SKM-1 treated with dmso at 0.1 percent for 144 hours (cell line): ENCODE results near the gene ZFP30.
A peak's percentile ranks its signal among the peaks of the same experiment; 100 is the strongest.
"Not testable (repeated sequence)": the region's sequence is repeated elsewhere in the genome, so short reads cannot be mapped to it uniquely, and the experiment has no call there.

Experiments used
- DNase-seq: peaks from one replicate; lab custom pipeline; 2025; ENCODE audit not compliant: unreplicated experiment; lab: John Stamatoyannopoulos, UW

ZFP30 gene

DNA sequence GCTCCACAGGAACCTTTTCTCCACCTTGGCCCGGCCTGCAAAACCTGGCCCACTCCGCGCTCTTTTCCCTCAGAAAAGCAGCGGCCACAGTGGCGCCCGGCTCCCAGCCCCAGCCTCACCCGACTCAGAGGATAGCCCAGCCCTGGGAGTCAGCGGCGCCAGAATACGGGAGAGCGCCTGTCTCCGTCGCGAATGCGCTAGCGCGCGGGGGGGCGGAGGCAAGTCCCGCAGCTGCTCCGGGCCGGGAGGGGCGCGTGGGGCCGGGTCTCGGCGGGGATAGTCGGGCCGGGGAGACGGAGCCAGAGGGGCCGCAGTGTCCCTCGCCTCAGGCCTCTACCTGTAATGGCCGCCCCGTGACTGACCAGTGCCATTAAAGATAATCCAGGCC, at the start of gene ZFP30:
TSS of gene ZFP30 (minus strand) at position 165 of the 388 bp plus-strand sequence. CDS start 7,643 bp downstream, outside the sequence.
- DNase-seq = peak; percentile 67

GRCh38 chr19:37699057-37699456, 43.8 kb upstream of the ZFP30 start:
- no peak for DNase-seq

GRCh38 chr19:37698216-37698615, 43.0 kb upstream of the ZFP30 start:
- no peak for DNase-seq

DNA sequence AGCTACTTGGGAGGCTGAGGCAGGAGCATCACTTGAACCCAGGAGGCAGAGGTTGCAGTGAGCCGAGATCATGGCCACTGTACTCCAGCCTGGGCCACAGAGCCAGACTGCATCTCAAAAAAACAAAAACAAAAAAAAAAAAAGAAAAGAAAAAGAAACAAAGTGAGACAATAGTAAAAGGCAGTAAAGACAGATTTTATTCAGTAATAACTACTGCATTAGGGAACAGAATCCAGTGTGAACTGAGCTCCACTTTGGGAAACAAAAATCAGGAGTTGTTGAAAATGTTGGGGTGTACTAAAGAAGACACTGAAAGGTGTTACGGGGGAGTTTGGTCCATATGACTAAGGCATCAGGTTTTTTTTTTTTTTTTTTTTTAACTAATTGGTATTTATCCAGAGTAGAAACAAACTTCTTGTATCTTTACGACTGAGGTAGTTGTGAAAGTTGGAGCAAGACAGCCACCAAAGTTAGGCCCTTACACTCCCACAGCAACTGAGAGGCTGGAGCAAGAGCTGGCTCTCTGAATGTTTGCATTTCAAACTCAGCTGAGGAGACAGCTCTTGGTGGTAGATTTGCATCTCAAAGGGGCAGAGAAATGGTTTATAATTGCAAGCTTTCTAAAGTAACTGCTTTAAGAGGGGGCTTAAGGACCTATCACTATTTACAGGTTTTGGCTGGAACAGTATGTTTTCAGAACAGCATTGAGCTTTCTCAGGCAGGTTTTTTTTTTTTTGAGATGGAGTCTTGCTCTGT, 40.1 kb upstream of the ZFP30 start:
- DNase-seq = no peak

GRCh38 chr19:37692956-37693620, 37.8 kb upstream of the ZFP30 start:
- no peak for DNase-seq

GRCh38 chr19:37691881-37692504, 36.7 kb upstream of the ZFP30 start:
- DNase-seq = peak; percentile 33

DNA sequence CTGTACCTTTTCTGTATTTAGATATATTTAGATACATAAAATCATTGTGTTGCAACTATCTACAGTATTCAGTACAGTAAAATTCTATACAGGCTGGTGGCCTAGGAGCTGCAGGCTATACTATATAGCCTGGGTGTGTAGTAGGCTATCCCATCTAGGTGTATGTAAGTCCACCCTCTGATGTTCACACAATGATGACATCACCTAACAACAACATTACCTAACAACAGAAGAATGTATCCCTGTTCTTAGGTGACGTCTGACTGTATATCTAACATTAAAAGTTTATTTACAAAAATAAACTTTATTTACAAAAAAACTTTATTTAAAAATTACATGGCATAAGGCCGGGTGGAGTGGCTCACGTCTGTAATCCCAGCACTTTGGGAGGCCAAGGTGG, 28.3 kb upstream of the ZFP30 start:
- DNase-seq = no peak

DNA sequence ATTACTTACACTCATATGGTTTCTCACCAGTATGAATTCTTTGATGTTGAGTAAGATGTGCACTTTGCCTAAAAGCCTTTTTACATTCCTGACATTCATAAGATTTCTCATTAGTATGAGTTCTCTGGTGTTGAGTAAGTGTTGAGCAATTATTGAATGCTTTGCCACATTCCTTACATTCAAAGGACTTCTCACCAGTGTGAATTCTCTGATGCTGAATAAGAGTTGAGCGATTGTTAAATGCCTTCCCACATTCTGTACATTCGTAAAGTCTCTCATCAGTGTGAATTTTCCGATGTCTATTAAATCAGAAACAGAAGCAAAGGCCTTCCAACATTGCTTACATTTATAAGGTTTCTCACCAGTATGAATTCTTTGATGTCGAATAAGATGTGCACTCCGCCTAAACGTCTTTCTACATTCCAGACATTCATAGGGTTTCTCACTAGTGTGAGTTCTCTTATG, 14.2 kb upstream of the ZFP30 start:
- DNase-seq = no peak

GRCh38 chr19:37657157-37657556, 1.9 kb upstream of the ZFP30 start:
- not testable (repeated sequence) for DNase-seq

DNA sequence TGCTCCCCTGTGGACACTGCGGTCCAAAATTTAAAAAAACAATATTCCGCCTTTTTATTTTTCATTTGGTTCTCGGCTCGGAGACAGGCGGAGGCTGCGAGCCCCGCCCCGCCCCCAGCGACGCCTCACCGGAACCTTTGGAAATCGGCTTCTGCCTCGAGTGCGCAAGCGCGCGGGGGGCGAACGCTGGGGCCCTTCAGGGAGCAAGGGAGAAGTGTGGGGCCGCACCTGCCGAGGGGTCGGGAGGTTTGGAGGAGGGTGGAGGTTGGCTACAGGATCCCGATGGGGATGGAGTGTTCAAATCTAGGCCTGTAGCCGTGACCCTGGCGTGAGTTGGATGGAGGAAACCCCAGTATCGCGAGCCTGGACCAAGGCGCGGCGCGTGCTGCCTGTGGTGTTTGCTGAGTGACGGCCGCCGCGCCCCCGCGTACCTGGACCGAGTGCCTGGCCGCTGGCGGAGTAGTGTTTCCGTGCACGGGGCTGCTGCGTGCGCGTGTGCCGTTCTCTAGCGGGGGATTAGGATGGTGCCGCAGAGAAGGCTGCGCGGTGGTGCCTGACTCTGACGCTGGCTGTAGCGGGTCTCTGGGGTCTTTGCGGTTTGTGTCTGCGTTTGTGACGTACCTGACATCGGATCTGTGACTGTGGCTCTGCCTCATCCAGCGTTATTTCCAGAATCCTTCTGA, 565 bp upstream of the ZFP30 start:
- DNase-seq = peak; percentile 72

DNA sequence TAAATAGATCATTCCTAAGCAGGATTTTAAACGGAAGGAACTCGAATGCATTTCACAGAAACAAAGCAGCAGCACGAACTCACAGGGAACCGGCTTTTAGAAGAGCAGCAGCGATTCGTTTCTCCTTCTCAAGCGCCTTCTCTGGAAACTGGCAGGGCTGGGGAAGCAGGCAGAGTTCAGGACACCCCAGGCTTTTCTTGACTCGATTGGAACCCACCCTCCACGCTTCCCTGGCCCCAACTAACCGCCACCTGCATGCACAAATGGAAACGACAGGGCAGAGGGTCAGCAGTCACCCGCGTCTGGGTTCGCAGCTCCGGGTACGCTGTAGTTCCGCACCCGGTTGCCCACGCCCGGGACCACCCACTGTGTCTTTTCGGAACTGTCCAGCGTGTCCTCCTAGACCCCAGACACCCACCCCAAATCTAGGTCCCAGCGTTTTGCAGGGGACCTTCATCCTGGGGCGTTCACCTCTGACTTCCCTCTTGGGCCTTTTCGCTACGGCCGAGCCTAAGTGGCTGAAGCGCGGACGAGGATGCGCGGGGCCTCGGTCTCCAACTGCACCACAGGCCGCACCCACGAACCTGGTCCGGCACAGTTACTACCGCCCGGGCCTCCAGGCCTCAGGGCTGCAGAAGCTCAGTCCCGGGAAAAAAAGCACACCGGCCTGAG, 500 bp downstream of the ZFP30 start:
- DNase-seq = peak; percentile 14

DNA sequence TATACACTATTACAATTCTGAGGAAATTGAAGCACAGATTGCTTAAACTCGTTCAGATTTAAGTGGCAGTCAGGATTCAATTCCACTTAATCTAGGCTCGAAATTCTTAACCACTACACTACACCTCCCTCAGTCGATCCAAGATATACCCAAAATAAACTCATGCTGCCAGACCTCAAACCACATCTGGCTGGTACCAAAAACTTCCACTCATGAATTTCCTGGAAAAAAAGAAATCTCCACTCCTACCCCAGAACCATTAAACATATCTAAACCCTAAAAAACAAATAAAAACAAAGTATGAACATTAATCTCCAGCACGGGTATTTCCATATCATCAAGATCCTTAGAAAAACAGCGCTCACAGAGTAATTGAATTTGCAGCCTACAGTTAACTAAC, 1.1 kb downstream of the ZFP30 start:
- no peak for DNase-seq

DNA sequence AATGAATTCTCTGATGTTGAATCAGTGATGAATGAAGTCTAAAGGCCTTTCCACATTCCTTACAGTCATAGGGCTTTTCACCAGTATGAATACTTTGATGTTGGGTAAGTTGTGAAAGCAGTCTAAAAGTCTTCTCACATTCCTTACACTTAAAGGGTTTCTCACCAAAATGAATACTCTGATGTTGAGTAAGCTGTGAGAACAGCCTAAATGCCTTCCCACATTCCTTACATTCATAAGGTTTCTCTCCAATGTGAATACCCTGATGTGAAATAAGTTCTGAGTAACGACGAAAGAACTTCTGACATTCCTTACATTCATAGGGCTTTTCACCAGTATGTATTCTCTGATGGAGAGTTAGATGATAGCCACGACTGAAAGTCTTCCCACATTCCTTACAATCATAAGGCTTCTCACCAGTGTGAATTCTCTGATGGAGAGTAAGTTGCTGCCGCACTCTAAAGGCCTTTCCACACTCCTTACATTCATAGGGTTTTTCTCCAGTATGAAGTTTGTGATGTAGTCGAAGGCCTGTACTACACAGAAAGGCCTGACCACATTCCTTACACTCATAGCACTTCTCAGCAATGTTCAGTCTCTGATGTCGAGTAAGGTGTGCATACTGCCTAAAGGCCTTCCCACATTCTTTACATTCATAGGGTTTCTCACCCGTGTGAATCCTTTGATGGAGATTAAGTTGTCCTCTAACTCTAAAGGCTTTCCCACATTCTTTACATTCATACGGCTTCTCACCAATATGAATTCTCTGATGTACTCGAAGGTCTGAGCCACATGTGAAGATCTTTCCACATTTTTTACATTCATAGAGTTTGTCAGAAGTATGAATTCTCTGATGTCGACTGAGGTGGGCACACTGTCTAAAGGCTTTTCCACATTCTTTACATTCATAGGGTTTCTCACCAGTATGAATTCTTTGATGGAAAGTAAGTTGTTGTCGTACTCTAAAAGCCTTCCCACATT, 19.9 kb downstream of the ZFP30 start:
- no peak for DNase-seq

DNA sequence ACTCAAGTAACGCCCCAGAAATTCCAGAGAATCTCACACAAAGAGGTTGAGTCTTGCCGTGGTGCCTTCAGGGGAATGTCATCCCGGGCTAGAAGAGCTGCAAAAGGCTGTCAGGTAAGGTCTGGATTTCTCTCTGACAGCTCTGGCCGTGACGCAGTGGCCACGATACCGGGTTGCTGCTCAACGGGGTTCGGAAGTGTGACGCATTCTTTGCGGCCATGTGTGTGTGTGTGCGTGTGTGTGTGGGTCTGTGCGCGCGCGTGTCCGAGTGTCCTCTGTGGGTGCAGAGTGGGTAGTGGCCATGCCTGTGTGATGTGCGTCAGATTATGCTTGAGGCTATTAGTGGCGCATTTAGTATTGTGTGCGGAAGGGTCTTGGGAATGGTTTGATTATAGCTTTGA, 60.3 kb downstream of the ZFP30 start:
- DNase-seq = no peak

- DNase-seq = peak; percentile 93
Measured at GRCh38 chr19:37594304-37594981, 60.8 kb downstream of the ZFP30 start, which contains the start of the genes ZNF540 and ZNF571. ZNF540 (plus strand) TSS chr19:37594876; CDS start chr19:37598448, 3,572 bp downstream. ZNF571 (minus strand) TSS chr19:37594792; CDS start chr19:37586676, 8,116 bp downstream.

GRCh38 chr19:37593996-37594303, 61.3 kb downstream of the ZFP30 start:
- DNase-seq = no peak

GRCh38 chr19:37583340-37583739, 71.9 kb downstream of the ZFP30 start:
- DNase-seq = no peak

DNA sequence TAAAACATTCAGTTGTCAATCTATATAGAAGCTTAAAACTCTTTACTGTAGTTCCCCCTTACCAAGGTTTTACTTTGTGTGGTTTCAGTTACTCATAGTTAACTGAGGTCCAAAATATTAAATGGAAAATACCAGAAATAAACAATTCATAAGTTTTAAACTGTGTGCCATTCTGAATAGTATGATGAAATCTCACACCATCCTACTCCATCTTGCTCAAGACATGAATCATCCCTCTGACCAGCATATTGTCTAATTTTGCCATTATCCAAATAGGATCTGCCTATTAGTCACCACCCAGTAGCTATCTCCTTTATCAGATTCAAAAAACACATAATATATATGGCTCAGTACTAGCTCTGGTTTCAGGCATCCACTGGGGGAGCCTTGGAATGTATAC, 83.1 kb downstream of the ZFP30 start:
- DNase-seq = no peak

DNA sequence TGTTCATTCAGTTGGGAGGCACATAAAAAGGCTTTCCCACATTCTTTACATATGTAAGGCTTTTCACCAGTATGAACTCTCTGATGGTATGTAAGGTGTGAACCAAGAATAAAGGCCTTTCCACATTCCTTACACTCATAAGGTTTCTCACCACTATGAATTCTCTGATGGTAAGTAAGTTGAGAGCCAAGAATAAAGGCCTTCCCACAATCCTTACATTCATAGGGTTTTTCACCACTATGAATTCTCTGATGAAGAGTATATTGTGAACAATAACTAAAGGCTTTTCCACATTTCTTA, 89.9 kb downstream of the ZFP30 start:
- no peak for DNase-seq
